H9 (cell line): ENCODE data around the gene PDLIM3. TPM values are rescaled to one million over a fixed set of nuclear protein-coding genes. Genes with fewer than 3 reads are reported as not detected.

Experiments
- DNase-seq: peaks from one replicate; pipeline ENCODE4 v3.0.0-alpha.2; 2017
- H2AFZ ChIP-seq: one replicate; pipeline ENCODE4 v1.6.1; 2013; ENCODE audit warnings: mild to moderate bottlenecking, low read length, control low read depth, moderate library complexity
- H2AK5ac ChIP-seq: 2 replicates; pipeline ENCODE4 v1.6.1; 2013; ENCODE audit warnings: low read length, control low read depth, mixed read lengths; ENCODE audit not compliant: insufficient read length
- H2BK120ac ChIP-seq: one replicate; pipeline ENCODE4 v1.6.1; 2013; ENCODE audit warnings: low read depth, mild to moderate bottlenecking, low read length, control low read depth, inconsistent platforms; ENCODE audit not compliant: poor library complexity, severe bottlenecking
- H2BK12ac ChIP-seq: 2 replicates; pipeline ENCODE4 v1.6.1; 2013; ENCODE audit warnings: low read length, control low read depth, mixed read lengths, low read depth; ENCODE audit not compliant: insufficient read length
- H2BK15ac ChIP-seq: 2 replicates; pipeline ENCODE4 v1.6.1; 2013; ENCODE audit warnings: low read depth, low read length, control low read depth
- H2BK20ac ChIP-seq: one replicate; pipeline ENCODE4 v1.6.1; 2013; ENCODE audit warnings: low read depth, mild to moderate bottlenecking, low read length, control low read depth, inconsistent platforms; ENCODE audit not compliant: poor library complexity, severe bottlenecking
- H2BK5ac ChIP-seq: 2 replicates; pipeline ENCODE4 v1.6.1; 2013; ENCODE audit warnings: low read length, control low read depth, mixed read lengths; ENCODE audit not compliant: insufficient read length
- H3K14ac ChIP-seq: 2 replicates; pipeline ENCODE4 v1.6.1; 2013; ENCODE audit warnings: low read length, control low read depth; ENCODE audit not compliant: insufficient read depth
- H3K18ac ChIP-seq: 2 replicates; pipeline ENCODE4 v1.6.1; 2013; ENCODE audit warnings: low read depth, mild to moderate bottlenecking, mixed read lengths, low read length, control low read depth; ENCODE audit not compliant: insufficient read length
- H3K23ac ChIP-seq: 2 replicates; pipeline ENCODE4 v1.6.1; 2013; ENCODE audit warnings: low read length, control low read depth, mixed read lengths, low read depth; ENCODE audit not compliant: insufficient read length
- H3K23me2 ChIP-seq: 2 replicates; pipeline ENCODE4 v1.6.1; 2013; ENCODE audit warnings: low read depth, mild to moderate bottlenecking, mixed read lengths, low read length, control low read depth; ENCODE audit not compliant: insufficient read length, poor library complexity, severe bottlenecking
- H3K27ac ChIP-seq: 2 replicates; pipeline ENCODE4 v1.5.1; 2013; ENCODE audit warnings: low read length, control low read depth, mixed read lengths, low read depth; ENCODE audit not compliant: insufficient read length
- H3K27me3 ChIP-seq: 2 replicates; pipeline ENCODE4 v1.6.1; 2013; ENCODE audit warnings: low read length, control low read depth, inconsistent platforms; ENCODE audit not compliant: insufficient read depth
- H3K4ac ChIP-seq: 2 replicates; pipeline ENCODE4 v1.6.1; 2013; ENCODE audit warnings: low read depth, mild to moderate bottlenecking, control low read depth, inconsistent platforms, low read length, moderate library complexity
- H3K4me1 ChIP-seq: 2 replicates; pipeline ENCODE4 v1.6.1; 2013; ENCODE audit warnings: low read length, control low read depth, inconsistent platforms; ENCODE audit not compliant: insufficient read depth
- H3K4me2 ChIP-seq: 2 replicates; pipeline ENCODE4 v1.6.1; 2013; ENCODE audit warnings: low read length, control low read depth, mixed read lengths; ENCODE audit not compliant: insufficient read length, insufficient read depth
- H3K56ac ChIP-seq: 2 replicates; pipeline ENCODE4 v1.6.1; 2013; ENCODE audit warnings: low read depth, mild to moderate bottlenecking, mixed read lengths, low read length, control low read depth; ENCODE audit not compliant: insufficient read length
- H3K79me1 ChIP-seq: 2 replicates; pipeline ENCODE4 v1.6.1; 2013; ENCODE audit warnings: low read depth, mild to moderate bottlenecking, moderate library complexity, low read length, control low read depth, inconsistent platforms; ENCODE audit not compliant: insufficient read depth, poor library complexity, severe bottlenecking
- H3K79me2 ChIP-seq: 2 replicates; pipeline ENCODE4 v1.6.1; 2013; ENCODE audit warnings: low read length, control low read depth, inconsistent platforms; ENCODE audit not compliant: insufficient read depth
- H3K9ac ChIP-seq: 2 replicates; pipeline ENCODE4 v1.6.1; 2013; ENCODE audit warnings: low read length, control low read depth, mixed read lengths; ENCODE audit not compliant: insufficient read length; ENCODE audit errors: extremely low read depth
- H3K9me3 ChIP-seq: one replicate; pipeline ENCODE4 v1.6.1; 2013; ENCODE audit warnings: low read depth, low read length, inconsistent platforms; ENCODE audit not compliant: control insufficient read depth
- H3T11ph ChIP-seq: one replicate; pipeline ENCODE4 v1.6.1; 2013; ENCODE audit warnings: mild to moderate bottlenecking, low read length, control low read depth, inconsistent platforms
- H4K20me1 ChIP-seq: one replicate; pipeline ENCODE4 v1.6.1; 2013; ENCODE audit not compliant: control insufficient read depth, insufficient read length, insufficient read depth
- H4K5ac ChIP-seq: 2 replicates; pipeline ENCODE4 v1.6.1; 2013; ENCODE audit warnings: low read depth, mild to moderate bottlenecking, mixed read lengths, low read length, control low read depth; ENCODE audit not compliant: insufficient read length
- H4K8ac ChIP-seq: replicated peaks from 2 replicates; pipeline ENCODE4 v1.6.1; 2013; ENCODE audit warnings: low read length, control low read depth, mixed read lengths, low read depth; ENCODE audit not compliant: insufficient read length
- H4K91ac ChIP-seq: 2 replicates; pipeline ENCODE4 v1.6.1; 2013; ENCODE audit warnings: low read depth, mild to moderate bottlenecking, moderate library complexity, mixed read lengths, low read length, control low read depth; ENCODE audit not compliant: insufficient read length
- H3K27ac Mint-ChIP-seq, 3 experiments: 2 replicates in 2 of 3; 3 replicates in 1 of 3; pipeline ENCODE4 v1.8.0; 2020 to 2021; ENCODE audit warnings: mixed read lengths in 3 of 3, mild to moderate bottlenecking in 1 of 3, moderate library complexity in 1 of 3
- H3K27me3 Mint-ChIP-seq: 2 replicates; pipeline ENCODE4 v1.8.0; 2021; ENCODE audit warnings: low read depth, mild to moderate bottlenecking, moderate library complexity, mixed read lengths
- H3K36me3 Mint-ChIP-seq, 3 experiments: 2 replicates in 2 of 3; 3 replicates in 1 of 3; pipeline ENCODE4 v1.8.0; 2020 to 2021; ENCODE audit warnings: low read depth in 3 of 3, mixed read lengths in 3 of 3; ENCODE audit not compliant: insufficient read depth in 1 of 3
- H3K4me1 Mint-ChIP-seq, 2 experiments: 2 replicates each; pipeline ENCODE4 v1.8.0; 2020; ENCODE audit warnings: mixed read lengths in 2 of 2
- H3K4me3 Mint-ChIP-seq, 2 experiments: 2 replicates in 1 of 2; 3 replicates in 1 of 2; pipeline ENCODE4 v1.8.0; 2020 to 2021; ENCODE audit warnings: mild to moderate bottlenecking in 2 of 2, mixed read lengths in 2 of 2, moderate library complexity in 1 of 2
- H3K9me3 Mint-ChIP-seq, 2 experiments: 2 replicates in 1 of 2; 3 replicates in 1 of 2; pipeline ENCODE4 v1.8.0; 2020; ENCODE audit warnings: mild to moderate bottlenecking in 2 of 2, mixed read lengths in 2 of 2, moderate library complexity in 1 of 2
- WGBS: extraction: QIAGEN DNeasy Blood & Tissue Kit; methylation state at CpG from one replicate; pipeline ENCODE4 v1.1.7; 2013; ENCODE audit warnings: missing lambda C conversion rate, low lambda C conversion rate, mixed read lengths; ENCODE audit not compliant: insufficient read length; ENCODE audit errors: extremely low coverage; 5-methylcytosine and 5-hydroxymethylcytosine counted together
- total RNA-seq: library from RNA; stranded (reverse); gene quantifications from 2 replicates; pipeline ENCODE4 v1.2.1, GENCODE V29; 2021
- TF ChIP-seq, protein P1 (sequence below): fragments of 200-600 bp; sonication (generic); conservative IDR thresholded peaks from 3 replicates; pipeline ENCODE4 v1.8.0; 2021; ENCODE audit warnings: antibody characterized with exemption, mild to moderate bottlenecking

PDLIM3 gene
- total RNA-seq, 1 experiment from 2014 or later = 12.0 TPM

GRCh38 chr4:185518494-185518893, 16.8 kb downstream of the PDLIM3 start:
- no peaks in the 10 kb centered on the region for H3K9me3 ChIP-seq
- H3K79me1 ChIP-seq = no peaks in the 10 kb centered on the region
- H2BK120ac ChIP-seq = no peak overlapping the region
- H3K9me3 Mint-ChIP-seq = no peaks in the 10 kb centered on the region
- no peak overlapping the region for H4K5ac ChIP-seq
- 0 out of 4 replicates have a peak, but pooled peaks cover 0 to 2% of the 10 kb centered on the region in 2 experiments for H3K4me1 Mint-ChIP-seq
- DNase-seq = no peak
- H3K27me3 Mint-ChIP-seq = no peaks in the 10 kb centered on the region
- H2BK12ac ChIP-seq = no peak overlapping the region
- H4K8ac ChIP-seq = no peak overlapping the region
- no peak overlapping the region for H3K4me3 Mint-ChIP-seq
- TF ChIP-seq, protein P1, sequence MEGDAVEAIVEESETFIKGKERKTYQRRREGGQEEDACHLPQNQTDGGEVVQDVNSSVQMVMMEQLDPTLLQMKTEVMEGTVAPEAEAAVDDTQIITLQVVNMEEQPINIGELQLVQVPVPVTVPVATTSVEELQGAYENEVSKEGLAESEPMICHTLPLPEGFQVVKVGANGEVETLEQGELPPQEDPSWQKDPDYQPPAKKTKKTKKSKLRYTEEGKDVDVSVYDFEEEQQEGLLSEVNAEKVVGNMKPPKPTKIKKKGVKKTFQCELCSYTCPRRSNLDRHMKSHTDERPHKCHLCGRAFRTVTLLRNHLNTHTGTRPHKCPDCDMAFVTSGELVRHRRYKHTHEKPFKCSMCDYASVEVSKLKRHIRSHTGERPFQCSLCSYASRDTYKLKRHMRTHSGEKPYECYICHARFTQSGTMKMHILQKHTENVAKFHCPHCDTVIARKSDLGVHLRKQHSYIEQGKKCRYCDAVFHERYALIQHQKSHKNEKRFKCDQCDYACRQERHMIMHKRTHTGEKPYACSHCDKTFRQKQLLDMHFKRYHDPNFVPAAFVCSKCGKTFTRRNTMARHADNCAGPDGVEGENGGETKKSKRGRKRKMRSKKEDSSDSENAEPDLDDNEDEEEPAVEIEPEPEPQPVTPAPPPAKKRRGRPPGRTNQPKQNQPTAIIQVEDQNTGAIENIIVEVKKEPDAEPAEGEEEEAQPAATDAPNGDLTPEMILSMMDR = no peak
- H3K27ac ChIP-seq = no peak overlapping the region
- no peak overlapping the region for H3K18ac ChIP-seq
- H3K27ac Mint-ChIP-seq = no peak overlapping the region
- H4K20me1 ChIP-seq = no peaks in the 10 kb centered on the region
- H3K4me2 ChIP-seq = no peak overlapping the region
- no peak overlapping the region for H2BK5ac ChIP-seq
- H3T11ph ChIP-seq = no peak overlapping the region
- H3K4me1 ChIP-seq = no peaks in the 10 kb centered on the region
- no peak overlapping the region for H3K23ac ChIP-seq
- H4K91ac ChIP-seq = no peak overlapping the region
- no CpG with 5 or more reads among the region's 1 CpG for WGBS
- no peak overlapping the region for H2AFZ ChIP-seq
- H2BK15ac ChIP-seq = no peak overlapping the region
- H3K23me2 ChIP-seq = no peaks in the 10 kb centered on the region
- H3K36me3 Mint-ChIP-seq = 0 out of 7 replicates have a peak, but pooled peaks cover 0 to 5% (median 0%) of the 10 kb centered on the region in 3 experiments
- H3K27me3 ChIP-seq = no peaks in the 10 kb centered on the region
- no peak overlapping the region for H3K56ac ChIP-seq
- no peak overlapping the region for H3K9ac ChIP-seq
- H2BK20ac ChIP-seq = no peak overlapping the region
- H3K14ac ChIP-seq = no peak overlapping the region
- no peaks in the 10 kb centered on the region for H3K79me2 ChIP-seq
- H2AK5ac ChIP-seq = no peak overlapping the region
- H3K4ac ChIP-seq = no peak overlapping the region
